Activated CD4-positive, CD25-positive, alpha-beta regulatory T cell treated with anti-CD3 and anti-CD28 coated beads, Interleukin-2, amount 50 U/mL, for 72 hours (primary cell): ENCODE results near the gene IPPK.

Experiments
- DNase-seq: peaks from one replicate; pipeline ENCODE4 v3.0.0; 2021

IPPK gene, protein sequence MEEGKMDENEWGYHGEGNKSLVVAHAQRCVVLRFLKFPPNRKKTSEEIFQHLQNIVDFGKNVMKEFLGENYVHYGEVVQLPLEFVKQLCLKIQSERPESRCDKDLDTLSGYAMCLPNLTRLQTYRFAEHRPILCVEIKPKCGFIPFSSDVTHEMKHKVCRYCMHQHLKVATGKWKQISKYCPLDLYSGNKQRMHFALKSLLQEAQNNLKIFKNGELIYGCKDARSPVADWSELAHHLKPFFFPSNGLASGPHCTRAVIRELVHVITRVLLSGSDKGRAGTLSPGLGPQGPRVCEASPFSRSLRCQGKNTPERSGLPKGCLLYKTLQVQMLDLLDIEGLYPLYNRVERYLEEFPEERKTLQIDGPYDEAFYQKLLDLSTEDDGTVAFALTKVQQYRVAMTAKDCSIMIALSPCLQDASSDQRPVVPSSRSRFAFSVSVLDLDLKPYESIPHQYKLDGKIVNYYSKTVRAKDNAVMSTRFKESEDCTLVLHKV

DNA sequence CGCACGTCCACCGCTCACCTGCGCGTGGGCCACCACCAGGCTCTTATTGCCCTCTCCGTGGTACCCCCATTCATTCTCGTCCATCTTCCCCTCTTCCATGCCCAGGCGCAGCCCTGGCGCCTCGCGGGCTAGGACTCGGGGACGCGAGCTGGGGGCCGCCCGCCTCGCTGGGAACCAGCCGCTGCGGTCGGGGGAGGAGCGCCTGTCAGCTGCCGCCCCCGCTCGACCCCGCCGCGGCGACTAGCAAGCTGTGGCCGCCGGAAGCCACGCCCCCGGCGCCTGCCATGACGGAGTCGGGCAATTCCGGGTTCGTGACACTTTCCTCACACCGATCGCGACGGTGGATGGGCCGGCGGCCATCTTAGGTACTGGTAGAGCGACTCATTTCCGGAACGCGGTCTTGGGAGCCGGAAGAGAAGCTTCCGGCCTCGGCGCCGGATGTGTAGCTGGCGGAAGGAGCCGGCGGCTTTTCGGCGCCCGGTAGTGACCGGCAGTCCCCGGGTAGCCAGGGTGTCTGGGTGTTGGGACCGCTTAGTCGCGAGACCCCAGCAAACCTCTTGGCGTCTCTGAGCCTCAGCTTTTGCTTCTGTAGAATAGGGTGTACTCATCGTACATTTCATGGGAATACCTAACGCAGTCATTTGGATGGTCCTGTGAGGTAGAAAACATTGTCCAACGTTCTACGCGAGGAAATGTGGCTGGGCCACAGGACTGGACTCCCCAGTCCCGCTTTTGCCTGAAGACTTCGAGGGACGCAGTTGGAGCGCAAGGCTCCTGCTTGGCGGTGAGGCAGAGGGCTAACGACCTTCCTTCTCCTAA, at the start of gene IPPK:
IPPK (minus strand) TSS at position 242 of the 819 bp plus-strand sequence; CDS start at position 99, 143 bp downstream.
- peak; percentile 97 for DNase-seq

- no peak for DNase-seq
Measured at GRCh38 chr9:92719028-92719647, 49.2 kb upstream of the IPPK start.

DNA sequence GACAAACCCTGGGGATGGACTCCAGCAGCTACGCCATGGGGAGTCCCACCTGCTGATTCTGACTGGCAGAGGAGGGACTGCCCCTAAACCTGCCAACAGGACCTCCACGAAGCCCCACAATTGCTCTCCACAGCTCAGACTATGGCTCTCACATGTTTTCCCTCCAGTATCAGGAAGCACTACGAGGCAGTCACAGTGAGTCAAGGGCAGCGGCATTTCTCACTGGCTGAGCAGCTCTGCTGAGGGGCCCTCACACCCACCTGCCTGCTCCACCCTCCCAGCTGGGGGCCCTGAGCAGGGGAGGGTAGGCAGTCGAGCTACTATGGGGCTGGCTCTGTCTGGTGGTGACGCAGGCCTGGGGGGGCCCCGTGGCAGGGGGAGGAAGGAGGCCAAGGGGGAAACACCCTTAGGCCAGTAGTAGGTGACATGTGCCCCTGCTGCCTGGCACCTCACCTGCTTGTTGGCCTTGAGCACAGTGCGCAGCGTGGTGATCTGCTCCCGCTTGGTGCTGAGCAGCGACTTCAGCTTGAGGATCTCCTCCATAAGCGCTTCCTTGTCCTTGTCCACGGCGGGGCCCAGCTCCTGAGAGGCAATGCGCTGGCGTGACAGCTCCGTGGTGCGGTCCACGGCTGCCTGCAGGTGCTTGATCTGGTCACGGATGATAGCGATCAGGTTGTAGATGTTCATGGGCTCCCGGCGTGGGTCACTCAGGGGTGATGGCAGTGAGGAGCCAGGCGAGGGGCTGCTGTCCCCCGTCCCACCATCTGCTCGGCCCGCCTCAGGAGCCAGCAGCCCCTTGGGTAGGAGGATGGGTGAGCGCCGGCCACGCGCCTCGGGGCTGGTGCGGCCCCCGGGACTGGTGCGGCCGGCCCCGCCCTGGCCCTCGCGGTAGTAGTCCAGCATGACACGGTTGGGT, 48.4 kb upstream of the IPPK start:
- DNase-seq, result no peak

DNA sequence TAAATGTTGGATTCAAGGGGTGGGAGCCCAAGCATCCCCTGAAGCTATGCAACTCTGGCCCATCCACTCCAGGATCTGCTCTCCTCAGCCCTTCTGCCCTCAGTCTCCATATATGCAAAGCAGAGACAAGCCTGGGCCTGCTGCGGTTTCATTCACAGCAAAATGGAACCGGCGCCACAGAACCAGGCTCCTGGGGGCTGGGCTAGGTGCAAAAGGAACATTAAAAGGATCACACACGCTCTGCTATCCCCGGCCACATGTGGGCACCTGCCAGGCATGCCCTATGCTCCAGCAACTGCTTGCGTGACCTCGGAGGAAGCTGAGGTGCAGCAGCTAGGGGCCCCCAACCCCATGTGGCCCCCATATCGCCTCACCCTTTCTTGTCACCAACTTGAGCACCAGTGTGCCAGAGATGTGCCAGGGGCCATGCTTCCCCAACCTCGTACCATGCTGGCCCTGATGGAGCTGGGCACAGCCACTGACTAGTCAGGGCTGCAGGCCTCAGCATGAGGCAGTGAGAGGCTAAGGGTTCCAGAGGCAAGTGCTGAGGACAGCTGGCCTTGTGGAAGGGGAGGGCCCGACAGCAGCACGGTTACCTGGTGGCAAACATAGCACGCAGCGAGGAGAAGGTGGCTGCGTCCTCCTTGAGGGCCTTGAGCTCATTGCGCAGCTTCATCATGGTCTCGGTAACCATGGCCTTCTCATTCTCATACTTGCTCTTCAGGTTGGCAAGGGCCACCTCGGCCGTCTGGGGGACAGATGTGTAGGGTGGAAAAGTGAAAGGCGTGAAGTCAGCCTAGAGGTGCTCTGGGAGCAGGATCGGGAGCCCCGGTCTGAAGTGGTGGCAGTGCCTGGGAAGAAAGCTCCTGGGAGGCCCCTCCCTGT, 47.5 kb upstream of the IPPK start:
- no peak for DNase-seq

DNA sequence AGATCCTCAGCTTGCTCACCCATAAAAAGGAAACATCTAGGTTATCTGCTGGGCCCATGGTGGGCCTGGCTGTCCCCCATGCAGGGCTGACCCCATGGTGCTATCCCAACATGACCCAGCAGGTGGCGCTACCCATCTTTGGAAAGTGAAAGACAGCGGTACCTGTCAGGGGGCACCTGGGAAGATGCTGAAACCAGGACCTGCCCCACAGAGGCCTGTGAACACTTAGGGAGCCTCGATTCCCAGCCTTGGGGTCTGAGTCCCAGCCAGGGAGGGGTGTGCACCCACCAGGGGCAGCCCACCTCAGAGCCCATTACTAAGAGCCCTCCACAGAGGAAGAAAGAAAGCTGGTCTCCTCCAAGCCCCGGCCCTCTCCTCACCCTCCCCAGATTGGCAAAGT, 46.6 kb upstream of the IPPK start:
- peak; percentile 89 for DNase-seq

DNA sequence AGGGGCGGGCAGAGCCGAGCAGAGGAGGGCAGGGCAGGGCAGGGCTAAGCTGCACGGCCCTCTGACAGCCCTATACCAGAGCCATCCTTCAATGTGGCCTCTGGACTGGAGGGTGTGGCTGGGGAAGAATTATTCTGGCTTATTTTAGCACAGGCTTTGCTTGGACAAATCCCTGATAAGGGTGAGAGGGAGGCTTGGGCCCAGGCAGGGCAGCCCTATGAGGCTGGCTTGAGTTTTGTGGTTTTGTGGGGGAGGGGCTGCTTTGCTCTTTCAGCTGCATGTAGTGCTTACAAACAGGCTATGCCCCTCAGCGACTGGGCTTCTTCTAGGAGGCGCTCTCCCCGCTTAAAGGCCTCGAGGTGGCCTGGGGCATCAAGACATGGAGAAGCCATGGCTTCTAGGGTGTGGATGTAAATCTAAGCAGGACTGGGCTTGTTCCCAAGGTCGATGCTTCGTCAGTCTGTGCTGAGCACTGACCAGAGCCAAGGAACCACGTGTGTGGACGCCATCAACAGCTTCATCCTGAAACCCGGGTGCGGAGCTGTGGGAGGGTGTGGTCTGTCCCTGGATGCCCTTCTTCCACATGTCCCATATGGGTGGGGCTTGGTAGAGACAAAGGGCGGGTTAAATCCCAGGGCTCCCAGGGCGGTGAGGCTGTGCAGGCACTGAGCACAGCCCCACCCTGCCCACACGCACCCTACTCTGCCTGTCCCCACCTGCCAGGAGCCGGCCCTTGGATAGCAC, 45.7 kb upstream of the IPPK start:
- DNase-seq, result no peak

DNA sequence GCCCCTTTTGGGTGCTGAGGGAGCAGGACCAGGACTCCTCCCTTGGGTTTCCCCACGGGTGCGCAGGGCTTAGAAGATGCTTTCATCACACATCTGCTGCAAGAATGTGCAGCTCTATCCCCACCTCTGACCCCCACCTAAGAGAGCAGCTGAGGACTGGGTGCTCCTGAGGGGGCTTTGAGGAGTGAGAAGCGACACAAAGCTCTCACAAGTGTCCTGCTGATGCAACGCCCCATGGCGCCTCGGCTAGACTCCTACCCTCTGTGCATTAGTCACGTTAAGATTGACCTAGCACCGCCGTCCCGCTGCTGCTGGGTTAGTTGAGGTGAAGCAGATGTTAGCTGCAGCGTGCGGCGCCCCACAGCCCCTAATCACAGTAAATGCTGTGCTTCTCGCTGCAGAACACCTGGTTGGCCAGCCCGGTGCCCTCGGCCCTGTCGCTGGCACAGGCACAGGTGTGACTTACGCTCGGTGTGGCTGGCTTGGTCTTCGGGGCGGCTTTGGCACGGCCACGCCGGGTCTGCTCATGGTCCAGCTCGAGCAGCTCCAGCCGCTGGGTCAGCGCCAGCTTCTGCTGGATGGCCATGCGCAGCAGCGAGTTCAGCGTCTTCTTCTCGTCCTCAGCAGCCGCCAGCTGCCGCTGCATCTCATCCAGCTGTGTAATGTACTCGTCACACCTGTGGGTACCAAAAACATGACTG, 45.0 kb upstream of the IPPK start:
- no peak for DNase-seq

- no peak for DNase-seq
Measured at GRCh38 chr9:92714016-92714415, 44.1 kb upstream of the IPPK start.

DNA sequence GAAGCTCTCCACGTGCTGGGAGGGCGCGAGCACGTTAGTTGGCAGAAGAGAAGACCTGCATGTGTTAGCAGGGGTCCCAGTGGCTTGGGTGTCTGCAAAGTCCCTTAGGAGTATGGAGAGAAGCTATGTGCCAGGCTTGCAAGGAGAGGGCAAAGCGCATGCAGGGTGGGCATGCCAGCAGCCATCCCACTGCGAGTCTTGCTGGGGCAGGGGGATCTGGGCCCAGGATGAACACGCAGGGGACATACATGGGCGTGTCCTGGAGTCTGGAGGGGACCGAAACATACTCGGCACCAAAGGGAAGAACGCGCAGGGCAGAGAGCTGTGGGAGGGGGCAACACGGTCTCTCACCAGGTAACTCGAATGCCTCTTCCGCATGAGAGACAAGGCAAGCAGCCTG, 43.6 kb upstream of the IPPK start:
- no peak for DNase-seq

GRCh38 chr9:92712767-92713166, 42.8 kb upstream of the IPPK start:
- DNase-seq, result no peak

DNA sequence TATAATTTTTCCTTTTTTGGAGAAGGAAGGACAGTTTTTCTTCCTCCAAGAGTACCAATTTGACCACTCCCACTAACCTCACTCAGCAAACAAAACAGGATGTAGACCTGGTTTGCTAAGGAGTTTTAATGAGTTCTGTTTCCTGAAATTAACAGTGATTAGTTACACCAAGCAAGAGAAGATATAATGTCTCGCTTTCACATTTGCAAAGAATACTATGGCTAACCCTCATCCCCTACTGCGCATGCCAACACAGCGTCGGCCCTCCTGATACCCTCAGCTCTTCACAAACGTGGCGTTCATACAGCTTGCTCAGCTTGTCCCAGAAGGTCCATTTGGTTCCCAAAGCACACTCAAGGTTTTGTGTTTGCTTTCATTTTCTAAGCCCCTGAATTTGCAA, 41.9 kb upstream of the IPPK start:
- DNase-seq, result no peak

GRCh38 chr9:92711146-92711545, 41.2 kb upstream of the IPPK start:
- no peak for DNase-seq

GRCh38 chr9:92710368-92710767, 40.4 kb upstream of the IPPK start:
- DNase-seq, result no peak

GRCh38 chr9:92709954-92710353, 40.0 kb upstream of the IPPK start:
- no peak for DNase-seq

- DNase-seq, result no peak
Measured at GRCh38 chr9:92709240-92709639, 39.3 kb upstream of the IPPK start.

- DNase-seq, result no peak
Measured at GRCh38 chr9:92707530-92707929, 37.6 kb upstream of the IPPK start.

DNA sequence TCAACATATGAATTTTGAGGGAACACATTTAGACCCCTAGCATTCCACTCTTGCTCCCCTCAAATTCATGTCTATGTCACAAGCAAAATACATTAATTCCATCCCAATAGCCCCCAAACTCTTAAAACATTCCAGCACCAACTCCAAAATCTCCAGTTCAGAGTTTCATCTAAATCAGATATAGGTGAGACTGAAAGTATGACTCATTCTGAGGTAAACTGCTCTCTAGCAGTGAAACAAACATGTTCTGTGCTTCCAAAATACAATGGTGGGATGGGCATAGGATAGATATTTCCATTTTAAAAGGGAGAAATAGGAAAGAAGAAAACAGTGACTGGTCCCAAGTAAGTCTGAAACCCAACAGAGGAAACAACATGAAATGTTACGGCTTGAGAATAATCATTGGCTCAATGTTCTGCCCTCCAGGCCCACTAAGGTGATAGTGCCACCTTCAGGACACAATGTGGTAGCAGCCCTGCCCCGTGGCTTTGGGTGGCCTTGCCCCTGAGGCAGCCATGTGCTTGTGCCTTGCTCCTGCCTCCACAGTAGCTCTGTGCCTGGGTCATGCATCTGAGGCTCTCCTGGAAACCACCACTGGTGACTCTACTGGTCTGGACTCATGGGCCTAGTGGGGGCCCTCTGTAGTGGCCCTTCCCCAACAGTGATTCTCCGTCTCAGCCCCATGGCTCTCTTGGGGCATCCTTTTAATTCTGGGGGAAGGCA, 36.4 kb upstream of the IPPK start:
- no peak for DNase-seq

GRCh38 chr9:92704528-92704927, 34.6 kb upstream of the IPPK start:
- no peak for DNase-seq

DNA sequence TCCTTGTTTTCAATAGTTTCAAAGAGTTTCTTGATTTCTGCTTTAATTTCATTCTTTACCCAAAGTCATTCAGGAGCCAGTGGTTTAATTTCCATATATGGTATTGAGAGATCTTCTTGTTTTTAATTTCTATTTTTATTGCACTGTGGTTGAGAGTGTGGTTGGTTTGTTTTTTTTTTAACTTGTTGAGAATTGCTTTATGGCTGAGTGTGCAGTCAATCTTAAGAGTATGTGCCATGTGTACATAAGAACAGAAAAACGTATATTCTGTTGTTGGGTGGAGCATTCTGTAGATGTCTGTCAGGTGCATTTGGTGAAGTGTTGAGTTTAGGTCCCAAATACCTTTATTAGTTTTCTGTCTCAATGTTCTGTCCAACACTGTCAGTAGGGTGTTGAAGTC, 26.7 kb upstream of the IPPK start:
- DNase-seq, result no peak
